Stomach (tissue), 9 donors: ENCODE measurements around the gene MDM2. TPM values are rescaled to one million over a fixed set of nuclear protein-coding genes. Genes with fewer than 3 reads are reported as not detected.

ENCODE experiments used
- DNase-seq, 2 donors: peaks; one replicate each; pipeline versions ENCODE4 v3.0.0 to v3.0.0-alpha.2; 2013 to 2019
- H3K27ac ChIP-seq, 5 donors: fragments of 200-600 bp in 4 of 5; sonication (generic) in 4 of 5; one replicate each; pipeline ENCODE4 v1.5.1; 2013 to 2019; ENCODE audit warnings: mild to moderate bottlenecking in 1 of 5, moderate library complexity in 1 of 5
- H3K27me3 ChIP-seq, 3 donors: fragments of 200-600 bp; sonication (generic); one replicate each; pipeline ENCODE4 v1.5.1; 2017 to 2019; ENCODE audit warnings: mixed run types in 1 of 3
- H3K36me3 ChIP-seq, 4 donors: fragments of 200-600 bp; sonication (generic); 1 replicate in 3 of 4; 2 replicates in 1 of 4; pipeline ENCODE4 v1.5.1; 2016 to 2019
- H3K4me1 ChIP-seq, 4 donors: fragments of 200-600 bp; sonication (generic); one replicate each; pipeline ENCODE4 v1.5.1; 2016 to 2019
- H3K4me3 ChIP-seq, 4 donors: fragments of 200-600 bp; sonication (generic) in 3 of 4; one replicate each; pipeline ENCODE4 v1.5.1; 2016 to 2019; ENCODE audit warnings: mild to moderate bottlenecking in 1 of 4
- H3K9me3 ChIP-seq, 4 donors: fragments of 200-600 bp; sonication (generic); one replicate each; pipeline ENCODE4 v1.5.1; 2016 to 2019
- EP300 ChIP-seq: sonication (generic); formaldehyde crosslinking; IDR thresholded peaks from one replicate; pipeline ENCODE4 v1.6.1; 2017; ENCODE audit warnings: antibody characterized with exemption
- POLR2A ChIP-seq, 4 donors: fragments of 450-650 bp; IDR thresholded peaks; one replicate each; pipeline ENCODE4 v1.6.1; 2016; ENCODE audit warnings: antibody characterized with exemption in 4 of 4, control low read depth in 2 of 4, mild to moderate bottlenecking in 1 of 4, moderate library complexity in 1 of 4
- POLR2AphosphoS5 ChIP-seq, 3 donors: sonication (generic); formaldehyde crosslinking; IDR thresholded peaks; one replicate each; pipeline ENCODE4 v1.6.1; 2016; ENCODE audit warnings: antibody characterized with exemption in 3 of 3
- WGBS, 5 donors: extraction: QIAGEN DNeasy Blood & Tissue Kit in 3 of 5; methylation state at CpG; one replicate each; pipeline versions ENCODE4 v1.1.5 to v1.1.7; 2013 to 2018; 5-methylcytosine and 5-hydroxymethylcytosine counted together
- intact Hi-C: fragments of 100-400 bp; cut with DNase I; formaldehyde crosslinking; loops from one replicate; pipeline ENCODE4 v1.15.1; 2023; ENCODE audit warnings: low total_unique reads
- polyA plus RNA-seq, 3 donors: library from polyadenylated mRNA; stranded (reverse); fragments of 200-250 nt; gene quantifications; one replicate each; pipeline ENCODE4 v1.2.3, GENCODE V29; 2013
- total RNA-seq, 5 donors: library from RNA; depleted of rRNA; stranded (reverse); fragments of >200 nt; gene quantifications; one replicate each; pipeline versions ENCODE4 v1.1.0 to v1.2.3, GENCODE V29; 2014 to 2016
- TF ChIP-seq, protein P1 (sequence below), 7 experiments: fragments of 450-650 bp in 4 of 7; fragments of 200-600 bp in 3 of 7; sonication (generic) in 3 of 7; IDR thresholded peaks; one replicate each; pipeline ENCODE4 v1.5.1; 2016 to 2019; ENCODE audit warnings: antibody characterized with exemption in 7 of 7, control low read depth in 2 of 7, mild to moderate bottlenecking in 1 of 7
- donor health status: healthy with polysubstance abuse.
- donor health status: Bipolar disorder and iron deficiency.
- donor health status: healthy.

The MDM2 gene
- total and polyA plus RNA-seq, 8 donors, result 16.8 to 151 (median 62.1) TPM

GRCh38 chr12:68882251-68882964, 74.4 kb downstream of the MDM2 start:
- H3K4me1 ChIP-seq, result no peaks in the 10 kb centered on the region
- intact Hi-C loops, result no loop called here
- peaks cover 0 to 21% (median 14%) of the 10 kb centered on the region in 4 donors for H3K36me3 ChIP-seq
- TF ChIP-seq EP300, result no peak
- TF ChIP-seq, protein P1, sequence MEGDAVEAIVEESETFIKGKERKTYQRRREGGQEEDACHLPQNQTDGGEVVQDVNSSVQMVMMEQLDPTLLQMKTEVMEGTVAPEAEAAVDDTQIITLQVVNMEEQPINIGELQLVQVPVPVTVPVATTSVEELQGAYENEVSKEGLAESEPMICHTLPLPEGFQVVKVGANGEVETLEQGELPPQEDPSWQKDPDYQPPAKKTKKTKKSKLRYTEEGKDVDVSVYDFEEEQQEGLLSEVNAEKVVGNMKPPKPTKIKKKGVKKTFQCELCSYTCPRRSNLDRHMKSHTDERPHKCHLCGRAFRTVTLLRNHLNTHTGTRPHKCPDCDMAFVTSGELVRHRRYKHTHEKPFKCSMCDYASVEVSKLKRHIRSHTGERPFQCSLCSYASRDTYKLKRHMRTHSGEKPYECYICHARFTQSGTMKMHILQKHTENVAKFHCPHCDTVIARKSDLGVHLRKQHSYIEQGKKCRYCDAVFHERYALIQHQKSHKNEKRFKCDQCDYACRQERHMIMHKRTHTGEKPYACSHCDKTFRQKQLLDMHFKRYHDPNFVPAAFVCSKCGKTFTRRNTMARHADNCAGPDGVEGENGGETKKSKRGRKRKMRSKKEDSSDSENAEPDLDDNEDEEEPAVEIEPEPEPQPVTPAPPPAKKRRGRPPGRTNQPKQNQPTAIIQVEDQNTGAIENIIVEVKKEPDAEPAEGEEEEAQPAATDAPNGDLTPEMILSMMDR (IDR thresholded peaks at IDR 0.05), result no peak
- TF ChIP-seq POLR2AphosphoS5 (IDR thresholded peaks at IDR 0.05), result no peak
- TF ChIP-seq POLR2A (IDR thresholded peaks at IDR 0.05), result no peak
- no peaks in the 10 kb centered on the region for H3K27me3 ChIP-seq
- peaks cover 0 to 11% (median 6%) of the 10 kb centered on the region in 4 donors for H3K9me3 ChIP-seq
- no peak overlapping the region for H3K4me3 ChIP-seq
- 94 to 97% (median 96%) methylated on average over 4 of the region's 4 CpGs for WGBS, 5 donors
- no peak for DNase-seq
- no peak overlapping the region for H3K27ac ChIP-seq

- no peaks in the 10 kb centered on the region for H3K4me1 ChIP-seq
- no peak for DNase-seq
- no peak overlapping the region for H3K27ac ChIP-seq
- H3K36me3 ChIP-seq, result peaks cover 0 to 21% (median 14%) of the 10 kb centered on the region in 4 donors
- intact Hi-C loops, result no loop called here
- 77 to 84% (median 82%) methylated on average over 3 of the region's 3 CpGs for WGBS, 5 donors
- no peaks in the 10 kb centered on the region for H3K27me3 ChIP-seq
- TF ChIP-seq POLR2A (IDR thresholded peaks at IDR 0.05) (no peak), EP300 (no peak), POLR2AphosphoS5 (IDR thresholded peaks at IDR 0.05) (no peak)
- TF ChIP-seq, protein P1 (IDR thresholded peaks at IDR 0.05), result no peak
- peaks cover 0 to 9% (median 6%) of the 10 kb centered on the region in 4 donors for H3K9me3 ChIP-seq
- no peak overlapping the region for H3K4me3 ChIP-seq
These were observed 75.2 kb downstream of the MDM2 start for GRCh38 chr12:68883151-68883550.

GRCh38 chr12:68884251-68884650, 76.3 kb downstream of the MDM2 start:
- intact Hi-C loops, result no loop called here
- Histone ChIP-seq H3K9me3 (no peaks in the 10 kb centered on the region), H3K4me3 (no peak overlapping the region), H3K4me1 (no peaks in the 10 kb centered on the region), H3K27ac (no peak overlapping the region), H3K36me3 (peaks cover 0 to 14% (median 14%) of the 10 kb centered on the region in 4 donors), H3K27me3 (no peaks in the 10 kb centered on the region)
- TF ChIP-seq EP300, result no peak
- TF ChIP-seq POLR2A (IDR thresholded peaks at IDR 0.05), result no peak
- TF ChIP-seq, protein P1 (IDR thresholded peaks at IDR 0.05), result no peak
- TF ChIP-seq POLR2AphosphoS5 (IDR thresholded peaks at IDR 0.05), result no peak
- no peak for DNase-seq
- WGBS, 5 donors, result 90 to 97% (median 93%) methylated on average over 5 of the region's 5 CpGs

DNA sequence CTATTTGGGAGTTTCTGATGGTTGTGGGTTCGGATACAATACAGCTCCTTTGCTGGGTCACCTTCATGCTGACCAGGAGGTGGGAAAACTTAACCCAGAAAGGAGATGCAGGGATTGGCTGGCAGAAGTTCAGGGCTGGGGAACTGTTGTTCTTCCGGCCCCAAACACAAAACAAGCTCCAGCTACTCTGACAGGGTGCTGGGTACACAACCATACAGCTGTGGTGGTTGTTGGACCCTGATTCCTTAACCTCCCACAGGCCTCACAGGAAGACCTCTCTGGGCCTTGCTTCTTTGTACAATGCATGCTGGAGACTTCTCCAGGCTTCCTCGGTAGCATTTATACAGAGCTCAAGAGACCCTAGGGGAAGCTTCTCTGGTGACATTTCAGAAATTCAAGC, 77.4 kb downstream of the MDM2 start:
- Histone ChIP-seq H3K4me1 (no peaks in the 10 kb centered on the region), H3K27ac (no peak overlapping the region), H3K4me3 (no peak overlapping the region), H3K9me3 (no peaks in the 10 kb centered on the region), H3K27me3 (no peaks in the 10 kb centered on the region), H3K36me3 (peaks cover 0 to 14% (median 11%) of the 10 kb centered on the region in 4 donors)
- no peak for DNase-seq
- TF ChIP-seq, protein P1 (IDR thresholded peaks at IDR 0.05), result no peak
- no peak for TF ChIP-seq EP300
- no peak for TF ChIP-seq POLR2A (IDR thresholded peaks at IDR 0.05)
- no peak for TF ChIP-seq POLR2AphosphoS5 (IDR thresholded peaks at IDR 0.05)
- 82 to 90% (median 84%) methylated on average over 3 of the region's 3 CpGs for WGBS, 5 donors
- intact Hi-C loops, result no loop called here
